Right ventricle myocardium inferior (tissue), 1 donor: ENCODE results near the gene MADD. TPM values are rescaled to one million over a fixed set of nuclear protein-coding genes. Genes with fewer than 3 reads are reported as not detected.

Experiments
- ATAC-seq: fragments of 200-7000 bp; cut with Tn5 transposase; one replicate; pipeline ENCODE4 v1.9.1; 2020; ENCODE audit warnings: mild to moderate bottlenecking, moderate library complexity
- DNase-seq: peaks from one replicate; pipeline ENCODE4 v3.0.0; 2021; ENCODE audit errors: missing footprints
- intact Hi-C: fragments of 100-400 bp; cut with DNase I; formaldehyde crosslinking; loops from one replicate; pipeline ENCODE4 v1.11.0; 2022
- total RNA-seq: library from RNA; stranded (reverse); fragmentation: NEBNext Ultra II Directional; extraction: Animal tissue kit (Norgen Biotek cat#: 25700); gene quantifications from one replicate; pipeline ENCODE4 v1.2.1, GENCODE V29; 2021
- donor health status: DM: no; HTN: yes; CAD: no; lungs with severe emphysema.

The MADD gene
- total RNA-seq, 1 donor from 2014 or later = 40.2 TPM

DNA sequence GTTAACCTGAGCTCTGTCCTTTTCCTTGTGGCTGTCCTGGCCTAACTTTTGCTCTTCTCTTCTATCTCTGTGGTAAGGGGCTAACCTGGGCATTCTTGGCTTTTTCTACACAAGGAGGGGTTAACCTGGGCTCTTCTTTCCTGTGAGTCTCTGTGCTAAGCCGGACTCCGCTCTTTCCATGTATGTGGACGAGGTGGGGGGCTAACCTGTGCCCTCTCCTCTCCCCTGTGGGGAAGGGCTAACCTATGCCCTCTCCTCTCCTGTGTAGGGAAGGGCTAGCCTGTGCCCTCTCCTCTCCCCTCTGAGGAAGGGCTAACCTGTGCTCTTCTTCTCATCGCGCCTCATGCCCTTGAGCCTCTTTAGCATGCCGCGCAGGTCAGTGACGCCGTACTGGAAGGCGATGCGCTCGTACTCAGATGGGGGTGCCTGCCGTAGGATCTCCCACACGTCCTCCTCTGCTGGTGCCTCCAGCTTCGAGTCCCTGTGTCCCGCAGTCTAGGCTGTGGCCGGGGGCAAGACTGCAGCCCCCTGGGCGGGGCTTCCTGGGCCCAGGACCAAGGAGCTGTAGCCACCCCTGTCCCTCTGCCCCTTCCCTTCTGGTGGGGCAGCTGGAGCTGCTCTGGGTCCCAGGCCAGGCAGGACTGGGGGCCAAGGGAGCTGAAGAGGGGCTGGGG is 76.1 kb downstream of the MADD start:
- DNase-seq (peak; percentile 49), ATAC-seq (peak; percentile 0)
- intact Hi-C loops = no loop called here

GRCh38 chr11:47347137-47347536 is 77.2 kb downstream of the MADD start:
- intact Hi-C loops = no loop called here
- DNase-seq (peak; percentile 34), ATAC-seq (no peak)

- no peak for DNase-seq
- no peak for ATAC-seq
- intact Hi-C loops = no loop called here
These were observed 78.3 kb downstream of the MADD start for GRCh38 chr11:47348131-47348802.

- intact Hi-C loops = no loop called here
- ATAC-seq = no peak
These were observed 78.9 kb downstream of the MADD start for GRCh38 chr11:47348859-47349258.

GRCh38 chr11:47349521-47350095 is 79.7 kb downstream of the MADD start:
- no peak for DNase-seq
- ATAC-seq = no peak
- intact Hi-C loops = no loop called here

More at GRCh38 chr11:47348859-47349258, 78.9 kb downstream of the MADD start:
- DNase-seq = no peak

DNA sequence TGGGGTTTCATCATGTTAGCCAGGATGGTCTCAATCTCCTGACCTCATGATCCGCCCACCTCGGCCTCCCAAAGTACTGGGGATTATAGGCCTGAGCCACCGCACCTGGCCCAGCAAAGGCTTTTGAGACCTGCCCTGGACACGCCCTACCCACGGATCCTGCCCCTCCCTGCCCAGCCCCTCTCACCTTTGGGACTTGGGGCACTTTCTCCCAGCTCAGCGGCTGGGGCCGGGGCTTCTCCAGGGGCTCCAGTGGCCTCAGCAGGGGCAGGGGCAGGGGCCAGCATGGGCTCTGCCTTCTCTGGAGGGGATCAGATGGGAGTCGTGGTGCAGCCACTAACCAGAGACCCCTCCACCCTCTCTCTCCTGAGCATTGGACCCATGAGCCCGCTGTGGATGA is 80.4 kb downstream of the MADD start:
- intact Hi-C loops = no loop called here
- no peak for ATAC-seq
- DNase-seq = no peak

GRCh38 chr11:47351156-47352126 is 81.5 kb downstream of the MADD start:
- no peak for DNase-seq
- peak; percentile 57 for ATAC-seq
- intact Hi-C loops = no loop called here

DNA sequence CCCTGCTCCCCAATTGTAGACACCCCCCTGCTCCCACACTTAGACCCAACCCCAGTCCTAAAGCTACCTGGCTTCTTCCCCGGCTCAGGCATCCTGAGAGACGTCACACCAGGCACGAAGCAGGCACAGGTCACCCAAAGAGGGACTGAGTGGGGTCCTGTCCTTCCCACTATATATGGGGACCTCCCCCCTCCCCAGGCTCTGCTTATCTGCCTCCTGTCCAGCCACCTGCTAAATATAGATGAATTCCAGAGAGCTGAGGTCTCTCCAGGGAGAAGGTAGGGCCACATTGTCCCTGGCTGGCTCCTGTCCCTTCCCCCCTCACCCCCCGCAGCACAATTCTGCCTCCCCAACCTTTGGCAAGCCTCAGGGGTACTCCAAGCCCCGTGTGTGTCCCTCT is 82.6 kb downstream of the MADD start, which contains the start of gene MYBPC3:
MYBPC3 (minus strand) TSS at position 147 of the 400 bp plus-strand sequence; CDS start at position 92, 55 bp downstream.
- intact Hi-C loops = no loop called here
- no peak for DNase-seq

GRCh38 chr11:47353978-47354774 is 84.2 kb downstream of the MADD start:
- ATAC-seq (no peak), DNase-seq (no peak)
- intact Hi-C loops = no loop called here

More for the DNA sequence above, 82.6 kb downstream of the MADD start, which contains the start of gene MYBPC3:
- peak; percentile 70 for ATAC-seq

DNA sequence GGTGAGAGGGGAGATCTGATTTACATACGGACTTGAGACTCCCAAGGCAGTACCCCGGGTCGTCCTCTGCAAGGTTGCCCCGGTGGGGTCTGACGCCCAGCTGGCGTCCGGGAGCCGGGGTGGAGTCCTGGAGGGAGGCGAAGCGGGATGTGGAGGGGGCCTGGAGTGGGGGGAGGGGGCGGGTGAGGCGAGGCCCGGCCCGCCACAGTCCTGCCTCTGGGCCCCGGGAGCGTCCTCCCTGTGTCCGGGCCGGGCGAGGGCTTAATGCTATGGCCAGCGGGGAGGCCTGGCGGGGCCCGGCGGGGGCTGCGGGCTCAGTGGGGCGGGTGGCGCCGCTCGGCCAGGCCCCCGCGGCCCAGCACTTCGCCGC is 85.0 kb downstream of the MADD start:
- DNase-seq (no peak), ATAC-seq (peak; percentile 6)
- intact Hi-C loops = loop anchor here (1.0 to 5.0 kb wide), 4 partner anchors 86 to 463 kb away; no protein-coding TSS in a partner anchor

DNA sequence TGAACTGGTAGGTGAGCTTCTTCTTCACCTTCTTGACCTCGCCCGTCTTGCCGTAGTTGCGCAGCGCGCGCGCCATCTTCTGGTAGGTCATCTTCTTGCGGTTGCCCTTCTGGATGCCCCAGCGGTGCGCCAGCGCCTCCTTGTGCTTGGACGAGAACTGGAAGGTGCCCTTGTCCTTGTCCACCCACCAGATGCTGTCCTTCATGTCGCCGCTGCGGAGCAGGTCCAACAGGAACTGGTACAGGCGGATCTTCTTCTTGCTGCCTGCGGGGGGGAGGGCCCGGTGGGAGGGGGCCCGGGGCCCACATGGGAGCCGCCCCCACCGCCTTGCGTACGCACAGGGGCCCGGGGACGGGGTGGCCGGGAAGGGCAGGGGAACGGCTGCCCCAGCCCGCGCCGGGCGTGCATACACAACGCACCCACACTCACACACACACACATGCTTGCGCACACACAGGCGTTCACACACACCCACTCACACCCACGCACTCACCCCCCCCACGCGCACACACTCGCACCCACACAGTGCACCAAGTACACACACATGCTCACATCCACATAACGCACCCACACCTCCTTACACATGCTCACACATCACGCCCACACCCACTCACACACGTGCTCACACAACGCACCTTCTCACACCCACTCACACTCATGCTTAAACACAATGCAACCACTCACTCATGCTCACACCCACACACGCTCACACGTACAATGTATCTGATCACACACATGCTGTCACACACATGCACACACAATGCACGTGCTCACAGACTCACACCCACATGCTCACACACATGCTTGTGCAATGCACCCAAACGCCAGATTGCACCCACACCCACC is 85.6 kb downstream of the MADD start:
- intact Hi-C loops = loop anchor here (1.0 to 5.0 kb wide), 4 partner anchors 86 to 463 kb away; no protein-coding TSS in a partner anchor
- ATAC-seq = peak; percentile 58
- DNase-seq = peak; percentile 95

GRCh38 chr11:47356129-47356997 is 86.4 kb downstream of the MADD start:
- DNase-seq (no peak), ATAC-seq (no peak)
- intact Hi-C loops = loop anchor here (5.0 kb wide), 1 partner anchor 464 kb away; no protein-coding TSS in a partner anchor

GRCh38 chr11:47356998-47357329 is 87.0 kb downstream of the MADD start:
- intact Hi-C loops = loop anchor here (5.0 kb wide), 1 partner anchor 465 kb away; no protein-coding TSS in a partner anchor
- ATAC-seq = no peak
- no peak for DNase-seq

DNA sequence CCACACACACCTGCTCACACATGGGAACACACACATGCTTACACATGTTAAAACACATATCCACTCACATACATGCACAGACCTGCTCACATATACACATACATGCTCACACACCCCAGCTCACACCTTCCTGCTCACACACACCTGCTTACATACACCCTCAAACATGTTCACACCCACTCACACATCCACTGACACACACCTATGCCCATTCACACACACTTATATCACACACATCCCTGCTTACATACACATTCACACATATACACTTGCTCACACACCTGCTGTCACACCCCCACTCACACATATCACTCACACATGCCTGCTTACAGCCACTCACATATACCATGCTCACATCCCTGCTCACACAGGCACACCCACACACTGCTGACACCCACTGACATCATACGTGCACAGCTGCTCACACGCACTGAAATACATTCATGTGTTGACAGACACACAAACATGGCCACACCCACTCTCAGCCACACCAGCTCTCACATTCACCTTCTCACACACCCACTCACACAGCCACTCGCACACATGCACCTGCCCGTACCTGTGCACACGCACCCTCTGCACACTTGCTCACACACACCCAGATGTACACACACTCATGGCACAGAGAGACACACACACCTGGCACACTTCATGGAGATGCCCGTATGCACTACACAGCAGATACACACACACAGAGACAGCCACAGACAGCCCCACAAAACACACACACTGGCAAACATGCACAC is 88.2 kb downstream of the MADD start:
- intact Hi-C loops = loop anchor here (5.0 kb wide), 1 partner anchor 466 kb away; no protein-coding TSS in a partner anchor
- no peak for ATAC-seq
- no peak for DNase-seq

DNA sequence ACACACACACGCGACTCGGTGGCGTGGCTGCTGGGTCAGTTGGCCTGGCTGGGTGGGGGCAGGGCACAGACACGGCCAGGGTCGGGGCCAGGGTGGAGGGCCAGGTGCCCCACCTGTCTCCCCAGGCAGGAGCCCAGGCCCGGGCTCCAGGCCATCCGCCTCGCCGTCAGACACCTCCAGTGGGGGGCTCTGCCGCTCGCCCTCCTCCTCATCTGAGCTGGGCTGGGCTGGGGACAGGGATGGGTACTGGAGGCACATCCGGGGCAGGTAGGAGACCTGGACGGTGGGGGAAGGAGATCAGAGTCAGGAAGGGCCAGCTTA is 88.8 kb downstream of the MADD start:
- ATAC-seq (no peak), DNase-seq (no peak)
- intact Hi-C loops = loop anchor here (5.0 kb wide), 1 partner anchor 466 kb away; no protein-coding TSS in a partner anchor
